Stimulated activated CD8-positive, alpha-beta memory T cell treated with anti-CD3 and anti-CD28 coated beads, Interleukin-15, amount 100 ng/mL, for 48 hours (primary cell): ENCODE data around the gene CCDC39.

Experiments used
- DNase-seq, 2 donors: peaks; one replicate each; pipeline ENCODE4 v3.0.0-alpha.2; 2020; ENCODE audit warnings: low read depth in 2 of 2

Gene CCDC39

DNA sequence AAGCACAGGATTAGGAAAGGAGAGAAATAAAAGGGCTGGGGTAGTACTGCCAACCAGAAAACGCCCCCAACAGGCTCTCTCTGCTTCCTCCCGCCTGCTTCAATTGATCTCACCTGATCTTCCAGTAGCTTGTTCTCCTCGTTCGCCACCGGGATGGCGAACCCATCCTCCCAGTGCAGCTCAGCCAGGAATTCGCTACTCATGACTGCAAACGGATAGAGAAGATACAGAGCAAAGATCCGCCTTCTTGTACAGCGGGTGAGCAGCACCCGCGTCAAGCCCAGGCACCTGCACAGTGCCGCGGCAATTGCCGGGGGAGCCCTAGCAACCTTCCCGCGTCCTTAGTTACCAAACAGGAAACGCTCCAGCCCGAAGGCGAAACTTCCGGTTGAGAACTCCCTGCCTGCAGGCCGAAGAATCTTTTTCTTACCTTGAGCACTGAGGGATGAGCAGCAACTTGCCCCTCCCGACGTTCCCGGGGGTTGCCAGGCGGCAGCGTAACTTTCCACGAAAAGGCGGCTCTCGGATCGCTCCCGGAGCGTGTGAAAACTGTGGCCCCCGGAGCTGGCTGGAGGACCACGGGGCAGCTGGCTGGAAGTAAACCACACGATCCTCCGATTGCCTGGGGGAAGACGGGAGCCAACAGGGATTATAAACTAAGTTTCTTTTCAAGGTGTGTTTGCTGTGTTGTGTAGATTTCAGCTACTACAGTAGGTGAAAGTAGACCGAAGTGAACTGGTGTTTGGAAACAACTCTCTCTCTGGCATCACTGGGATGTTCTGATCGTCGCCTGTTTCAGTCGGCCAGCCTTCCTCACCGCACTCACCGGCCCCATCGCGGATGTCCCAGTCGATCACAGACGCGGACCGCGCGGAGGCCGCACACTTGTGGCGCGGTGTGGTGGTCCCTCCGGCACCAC is at the start of gene CCDC39:
Gene CCDC39 (minus strand): TSS at position 312 of the 919 bp plus-strand sequence. CDS start 109 bp downstream, at position 203.
- DNase-seq = peak; percentile 52 to 59

DNA sequence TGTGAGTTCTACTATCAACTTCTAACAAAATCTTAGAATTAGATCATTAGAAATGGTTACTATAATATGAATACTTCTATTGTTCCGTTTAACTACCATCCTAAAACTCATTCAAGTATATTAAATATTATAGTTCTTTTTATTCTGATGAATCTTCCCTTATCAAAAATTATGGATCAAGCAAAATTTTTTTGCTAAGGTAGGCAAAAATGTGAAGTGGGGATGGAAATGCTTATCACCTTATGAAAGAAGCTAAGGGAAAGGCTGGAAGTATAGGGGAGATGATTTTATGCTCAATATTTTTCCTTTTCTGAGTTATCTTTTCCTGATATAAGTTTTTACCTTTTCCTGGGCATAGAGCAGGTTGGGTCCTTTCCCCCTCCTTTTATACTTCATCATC is 40.7 kb upstream of the CCDC39 start:
- no peak for DNase-seq

- DNase-seq = no peak
These were observed 28.6 kb upstream of the CCDC39 start for GRCh38 chr3:180707896-180708295.

GRCh38 chr3:180705619-180706018 is 26.3 kb upstream of the CCDC39 start:
- DNase-seq = no peak

DNA sequence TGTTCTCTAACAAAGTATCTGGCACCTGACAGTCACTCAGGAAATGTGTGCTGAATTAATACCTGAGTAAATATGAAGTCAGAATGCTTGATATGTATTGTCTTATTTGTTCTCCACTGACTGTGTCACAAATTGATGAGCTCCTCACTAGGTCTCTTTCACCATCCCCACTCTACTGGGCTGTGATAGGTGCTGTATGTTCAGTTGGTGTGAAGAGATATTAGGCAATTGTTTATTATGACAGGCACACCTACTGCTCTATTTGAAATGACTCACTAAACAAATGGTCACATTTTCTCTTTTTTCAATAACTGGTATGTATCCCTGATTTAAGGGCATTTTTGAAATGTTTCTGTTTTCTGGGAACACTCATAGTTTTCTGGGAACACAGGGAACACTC is 25.2 kb upstream of the CCDC39 start:
- no peak for DNase-seq

- DNase-seq = no peak
These were observed 21.7 kb upstream of the CCDC39 start for GRCh38 chr3:180700941-180701340.

DNA sequence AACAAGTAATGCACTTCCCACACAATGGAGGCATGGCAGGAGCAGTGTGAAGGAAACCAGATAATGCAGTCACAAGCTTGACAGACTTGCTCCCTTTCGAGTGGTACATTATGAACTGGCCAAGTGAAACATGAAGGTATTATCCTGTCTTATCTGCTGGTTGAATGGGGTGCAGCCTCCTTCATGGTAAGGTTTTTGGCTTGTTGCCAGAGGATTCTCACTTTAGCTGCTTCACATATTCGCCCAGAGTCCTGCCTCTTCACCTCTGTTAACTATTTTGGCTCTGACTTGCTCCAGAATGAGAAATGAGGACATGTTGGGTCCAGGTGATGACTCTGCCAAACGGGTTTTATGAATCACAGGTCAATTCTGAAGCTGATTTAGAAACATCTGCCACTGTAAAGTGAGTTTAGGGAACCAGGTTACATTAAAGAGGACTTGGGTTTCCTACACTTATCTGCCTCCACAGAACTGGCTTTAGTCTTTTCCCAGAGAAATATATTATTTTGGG is 19.5 kb upstream of the CCDC39 start:
- DNase-seq = no peak

DNA sequence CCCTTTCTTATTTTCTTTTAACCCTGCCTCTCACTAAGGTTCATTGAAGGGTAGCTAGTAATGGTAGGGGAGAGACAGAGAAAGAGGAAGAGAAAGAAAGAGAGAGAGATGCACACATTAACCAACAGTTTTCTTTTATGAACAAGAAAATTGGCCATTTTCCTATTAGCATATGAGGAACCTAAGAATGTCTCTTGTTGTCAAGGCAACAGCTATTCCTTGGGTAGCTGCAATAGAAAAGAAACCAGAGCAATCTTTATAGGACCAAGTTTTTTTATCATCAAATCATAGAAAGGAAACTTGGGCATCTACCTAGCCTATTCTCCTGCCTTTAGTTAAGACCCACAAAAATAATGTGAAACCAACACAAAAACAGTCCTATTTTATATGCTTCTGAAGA is 15.0 kb upstream of the CCDC39 start:
- no peak for DNase-seq

- DNase-seq = no peak
These were observed 14.4 kb upstream of the CCDC39 start for GRCh38 chr3:180693656-180694055.

DNA sequence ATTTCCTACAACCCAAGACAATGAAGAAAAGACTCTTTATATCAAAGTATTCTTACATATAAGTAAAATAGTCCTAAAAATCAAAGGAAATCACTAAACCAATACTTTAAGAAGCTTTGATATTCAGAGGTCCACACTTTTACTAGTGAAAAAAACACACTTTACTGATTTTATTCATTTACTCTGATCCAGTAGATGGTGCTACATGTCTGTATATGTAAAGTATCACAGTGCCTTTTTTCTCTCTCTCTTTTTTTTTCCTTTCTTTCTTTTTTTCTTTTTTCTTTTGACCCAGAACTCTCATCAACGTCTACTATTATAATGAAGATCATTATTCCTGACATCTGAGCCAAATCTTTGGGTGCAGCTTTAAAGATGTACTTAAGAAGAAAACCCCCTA is 10.8 kb upstream of the CCDC39 start:
- no peak for DNase-seq

GRCh38 chr3:180684807-180685206 is 5.5 kb upstream of the CCDC39 start:
- DNase-seq = no peak

DNA sequence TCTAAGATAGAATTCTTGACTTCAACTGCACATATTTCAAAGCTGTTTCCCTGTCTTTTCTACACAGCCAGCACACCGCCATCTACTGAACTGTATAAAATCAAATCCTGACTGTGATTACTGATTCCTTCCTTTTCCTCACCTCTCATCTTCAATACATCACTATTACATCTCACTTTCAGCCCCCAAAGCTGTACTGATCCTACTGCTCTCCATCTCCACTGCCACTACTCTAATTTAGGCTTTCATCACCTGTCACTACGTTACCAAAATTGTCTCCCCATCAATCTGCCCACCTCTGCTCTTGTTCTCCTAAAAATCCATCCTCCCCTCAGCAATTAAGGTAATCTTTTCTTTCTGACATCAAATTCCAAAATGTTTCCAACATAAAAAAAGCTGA is 4.5 kb upstream of the CCDC39 start:
- no peak for DNase-seq

DNA sequence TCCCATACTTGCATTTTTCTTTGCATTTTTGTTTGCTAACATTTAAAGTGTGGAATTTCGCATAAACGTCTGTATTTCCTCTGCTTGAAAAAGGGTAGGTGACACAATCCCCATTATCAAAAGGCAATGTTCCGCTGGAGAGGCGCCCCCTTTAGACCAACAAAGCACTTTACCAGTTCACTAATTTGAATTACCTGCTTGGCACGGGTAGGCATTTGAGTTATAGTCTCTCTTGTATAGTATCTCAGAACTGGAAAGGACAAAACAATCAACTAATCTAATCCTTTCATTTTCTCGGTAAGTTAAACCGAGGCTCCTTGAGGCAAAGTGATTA is 775 bp upstream of the CCDC39 start:
- DNase-seq = no peak

DNA sequence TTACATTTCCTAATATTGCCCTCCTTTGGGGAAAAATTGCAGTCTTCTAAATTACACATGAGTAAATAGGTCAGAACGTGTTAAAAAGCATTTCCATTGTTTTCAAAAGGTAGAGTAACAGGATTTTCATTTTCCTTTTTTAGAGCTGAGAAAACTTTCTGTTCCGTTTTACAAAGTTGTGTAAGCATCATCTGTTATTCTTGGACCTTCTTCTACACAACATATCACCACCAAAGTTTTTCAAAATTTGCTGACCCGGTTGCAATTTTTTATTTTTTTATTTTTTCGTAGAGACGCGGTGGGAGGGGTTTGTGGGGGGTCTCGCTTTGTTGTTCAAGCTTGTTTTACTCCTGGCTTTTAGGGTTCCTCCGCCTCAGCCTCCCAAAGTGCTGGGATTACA is 1.1 kb downstream of the CCDC39 start:
- no peak for DNase-seq

GRCh38 chr3:180661444-180661843 is 17.8 kb downstream of the CCDC39 start:
- no peak for DNase-seq

DNA sequence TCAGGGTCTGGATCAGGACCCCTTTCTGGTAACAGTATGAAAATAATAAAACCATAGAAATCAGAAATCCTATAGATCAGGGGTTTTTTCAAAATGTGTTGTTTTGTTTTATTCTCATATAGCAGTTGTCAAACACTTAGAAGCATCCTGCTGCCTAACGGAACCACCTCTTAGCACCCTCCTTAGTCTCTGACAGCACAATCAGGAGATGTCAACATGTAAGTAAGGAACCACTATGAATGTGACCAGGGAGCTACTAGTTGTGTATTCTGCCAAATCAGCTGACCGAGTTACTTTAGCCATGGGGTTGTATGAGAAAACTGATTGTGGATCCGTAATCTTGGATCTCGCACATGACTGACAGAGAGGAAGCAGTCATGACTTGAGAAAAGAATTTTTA is 22.2 kb downstream of the CCDC39 start:
- DNase-seq = no peak

DNA sequence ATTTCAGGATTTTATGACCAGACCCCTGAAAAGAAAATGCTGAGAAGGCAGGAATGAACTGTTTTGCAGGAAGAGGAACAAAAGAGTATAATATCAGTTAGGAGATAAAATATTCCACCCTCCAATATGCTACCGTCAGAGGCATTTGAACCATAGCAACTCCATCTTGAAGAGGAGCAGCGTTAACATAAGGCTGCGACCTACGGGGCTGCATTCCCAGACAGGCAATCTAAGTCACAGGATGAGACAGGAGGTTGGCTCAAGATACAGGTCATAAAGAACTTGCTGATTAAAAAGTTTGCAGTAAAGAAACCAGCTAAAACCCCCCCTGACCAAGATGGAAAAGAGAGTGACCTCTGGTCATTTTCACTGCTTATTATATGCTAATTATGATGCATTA is 22.9 kb downstream of the CCDC39 start:
- DNase-seq = no peak

DNA sequence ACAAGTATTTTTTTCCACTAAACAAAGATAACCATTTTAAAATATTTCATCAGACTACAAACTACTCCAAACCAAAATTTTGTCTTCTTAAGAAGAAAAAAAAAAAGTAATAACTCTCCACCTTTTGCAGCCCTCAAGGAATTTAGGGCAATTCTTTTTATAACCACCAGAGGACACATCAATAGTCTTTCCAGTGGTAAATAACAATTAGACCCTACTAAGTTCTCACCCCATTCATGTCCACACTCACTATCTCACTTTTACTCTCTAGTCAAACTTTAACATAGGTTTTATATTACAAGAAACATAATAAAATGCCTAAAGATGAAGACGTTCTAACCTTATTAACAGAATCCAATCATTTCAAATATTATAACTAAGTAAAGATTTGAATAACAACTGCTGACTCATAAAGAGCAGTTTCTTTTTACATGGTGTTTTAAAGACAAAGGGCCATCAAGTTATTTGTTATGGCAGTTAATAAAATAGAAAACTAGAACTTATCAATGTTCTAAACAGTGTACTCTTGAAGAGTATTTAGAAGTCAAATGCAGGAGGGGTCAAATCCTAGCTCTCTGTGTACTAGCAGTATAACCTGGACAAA is 33.0 kb downstream of the CCDC39 start:
- DNase-seq = no peak

DNA sequence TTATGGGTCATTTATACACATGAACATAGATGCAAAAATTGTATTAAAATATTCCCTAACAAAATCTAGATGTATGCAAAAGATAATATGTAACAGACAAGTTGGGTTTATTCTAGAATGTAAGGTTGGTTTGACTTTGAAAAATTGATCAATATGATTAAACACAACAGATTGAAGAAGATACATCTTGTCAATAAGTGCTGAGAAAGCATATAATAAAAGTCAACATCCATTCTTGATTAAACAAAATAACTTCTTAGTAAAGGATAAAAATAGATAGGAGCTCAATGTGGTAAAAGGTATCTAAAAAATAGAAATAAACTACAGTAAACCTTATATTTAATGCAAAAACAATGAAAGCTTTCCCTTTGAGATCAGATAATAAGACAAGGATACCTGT is 38.3 kb downstream of the CCDC39 start:
- no peak for DNase-seq

DNA sequence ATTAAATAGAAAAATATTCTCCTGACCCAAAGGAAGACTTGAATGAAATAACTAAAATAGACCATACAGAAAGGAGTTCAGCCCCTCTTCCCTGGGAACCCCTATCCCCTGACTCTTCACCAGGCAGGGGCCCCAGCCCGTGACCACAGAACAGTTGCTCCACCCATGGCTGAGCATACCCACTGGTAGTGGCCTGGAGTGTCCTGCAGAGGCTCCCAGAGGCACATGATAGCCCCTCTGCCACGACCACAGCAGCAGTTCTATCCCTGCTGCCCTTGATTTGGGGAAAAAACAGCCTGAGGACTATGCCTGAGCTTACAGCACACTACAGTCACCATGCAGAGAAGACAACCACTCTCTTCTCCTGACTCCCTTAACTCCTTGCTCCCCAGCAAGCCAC is 45.6 kb downstream of the CCDC39 start:
- no peak for DNase-seq

DNA sequence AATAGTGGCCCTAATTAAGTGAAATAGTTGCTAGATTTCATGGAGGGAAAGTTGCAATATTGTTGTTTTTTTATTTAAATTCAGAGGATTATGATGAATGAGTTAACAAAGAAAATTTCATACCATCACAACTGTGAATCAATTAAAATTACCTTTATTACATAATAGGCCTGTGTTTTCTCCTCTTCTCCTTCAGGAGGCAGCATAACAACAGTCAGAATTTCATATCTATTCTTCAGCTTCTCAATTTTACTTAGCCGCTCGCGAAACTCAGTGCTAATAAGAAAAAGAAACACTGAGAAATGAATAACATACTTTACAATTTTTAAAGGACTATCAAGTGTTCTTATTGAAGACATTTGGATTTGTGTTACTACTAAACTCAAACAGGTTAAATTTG is 48.0 kb downstream of the CCDC39 start:
- no peak for DNase-seq

- DNase-seq = no peak
These were observed 48.9 kb downstream of the CCDC39 start for GRCh38 chr3:180630371-180630770.

DNA sequence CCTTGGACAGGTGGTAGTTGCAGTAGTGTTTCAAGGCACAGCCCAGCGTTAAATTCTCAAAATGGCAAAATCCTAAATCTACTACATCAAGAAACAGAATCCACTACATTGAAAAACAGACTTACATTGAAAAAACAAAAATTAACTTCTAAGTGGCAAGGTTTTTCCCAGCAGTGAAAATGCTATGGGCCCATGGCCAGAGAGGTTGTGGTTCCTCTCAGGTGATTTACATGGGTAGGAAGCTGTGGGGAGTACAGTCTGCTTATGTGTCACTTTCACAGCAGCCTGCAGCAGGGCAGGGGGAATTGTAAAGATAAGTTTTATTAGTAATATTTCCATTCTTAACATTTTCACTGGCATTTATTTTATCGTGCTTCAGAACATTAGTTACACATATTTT is 52.4 kb downstream of the CCDC39 start:
- no peak for DNase-seq
